Transverse colon (tissue), 3 donors: Measurements from ENCODE around the gene IL1A.

Experiments used
- POLR2A ChIP-seq: fragments of 450-650 bp; IDR thresholded peaks from one replicate; pipeline ENCODE4 v1.6.1; 2016; ENCODE audit warnings: antibody characterized with exemption, mild to moderate bottlenecking, moderate library complexity
- TF ChIP-seq, protein P1 (sequence below), 5 experiments: fragments of 200-600 bp in 3 of 5; fragments of 450-650 bp in 2 of 5; sonication (generic) in 3 of 5; IDR thresholded peaks; 1 replicate in 2 of 5; 2 replicates in 3 of 5; pipeline ENCODE4 v1.5.1; 2016 to 2017; ENCODE audit warnings: antibody characterized with exemption in 5 of 5, inconsistent platforms in 3 of 5, mild to moderate bottlenecking in 2 of 5, moderate library complexity in 1 of 5

DNA sequence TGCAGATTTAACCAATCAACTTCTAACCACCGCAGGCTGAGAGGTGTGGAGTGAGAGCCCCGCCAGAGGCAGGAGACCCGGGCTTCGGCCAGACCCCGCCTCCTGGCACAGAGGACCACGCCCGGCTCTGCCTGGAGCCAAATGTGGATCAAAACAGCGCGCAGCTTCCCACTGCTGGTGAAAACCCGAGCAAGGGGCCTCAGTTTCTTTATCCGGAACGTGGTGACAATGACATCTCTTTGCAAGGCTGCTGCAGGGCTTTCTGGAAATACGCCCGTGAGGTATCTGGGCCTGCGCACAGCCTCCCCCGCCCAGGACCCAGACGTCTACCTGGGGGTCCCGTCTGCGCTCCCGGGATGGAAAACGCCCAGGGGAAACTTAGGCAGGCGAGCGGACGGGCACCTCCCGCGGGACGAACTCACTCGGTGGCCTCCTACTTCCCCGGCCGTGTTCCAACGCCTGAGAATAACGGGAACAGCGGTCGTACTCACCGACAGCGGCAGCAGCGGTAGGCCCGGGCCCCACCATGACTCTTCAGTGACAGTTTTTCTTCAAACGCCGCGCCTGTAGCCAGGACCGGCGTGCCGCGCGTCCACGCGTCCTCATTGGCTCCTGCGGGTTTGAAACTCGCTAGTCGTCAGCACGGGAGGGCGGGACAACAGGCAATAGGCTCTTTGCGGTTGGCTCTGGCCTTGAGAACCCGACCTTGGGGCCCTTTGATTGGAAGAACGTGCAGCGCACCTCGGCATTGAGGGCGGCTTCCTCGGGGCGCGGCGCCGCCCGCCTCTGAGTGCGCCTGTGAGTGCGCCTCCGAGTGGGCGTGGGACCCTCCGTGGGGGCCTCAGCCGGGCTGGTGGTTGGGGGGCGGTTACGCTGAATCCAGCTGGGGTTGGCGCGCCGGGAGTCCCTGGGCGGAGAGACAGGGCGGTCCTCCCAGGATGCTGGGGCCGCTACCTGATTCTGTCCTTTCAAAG lies 19.9 kb downstream of the IL1A start, which contains the start of gene CKAP2L:
- TF ChIP-seq, protein P1, sequence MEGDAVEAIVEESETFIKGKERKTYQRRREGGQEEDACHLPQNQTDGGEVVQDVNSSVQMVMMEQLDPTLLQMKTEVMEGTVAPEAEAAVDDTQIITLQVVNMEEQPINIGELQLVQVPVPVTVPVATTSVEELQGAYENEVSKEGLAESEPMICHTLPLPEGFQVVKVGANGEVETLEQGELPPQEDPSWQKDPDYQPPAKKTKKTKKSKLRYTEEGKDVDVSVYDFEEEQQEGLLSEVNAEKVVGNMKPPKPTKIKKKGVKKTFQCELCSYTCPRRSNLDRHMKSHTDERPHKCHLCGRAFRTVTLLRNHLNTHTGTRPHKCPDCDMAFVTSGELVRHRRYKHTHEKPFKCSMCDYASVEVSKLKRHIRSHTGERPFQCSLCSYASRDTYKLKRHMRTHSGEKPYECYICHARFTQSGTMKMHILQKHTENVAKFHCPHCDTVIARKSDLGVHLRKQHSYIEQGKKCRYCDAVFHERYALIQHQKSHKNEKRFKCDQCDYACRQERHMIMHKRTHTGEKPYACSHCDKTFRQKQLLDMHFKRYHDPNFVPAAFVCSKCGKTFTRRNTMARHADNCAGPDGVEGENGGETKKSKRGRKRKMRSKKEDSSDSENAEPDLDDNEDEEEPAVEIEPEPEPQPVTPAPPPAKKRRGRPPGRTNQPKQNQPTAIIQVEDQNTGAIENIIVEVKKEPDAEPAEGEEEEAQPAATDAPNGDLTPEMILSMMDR (IDR thresholded peaks at IDR 0.05) = no peak
- TF ChIP-seq POLR2A = no peak
